Retinal pigment epithelial cell (primary cell): ENCODE data around the gene PCID2.

Experiments used
- DNase-seq: peaks from one replicate; pipeline ENCODE4 v3.0.0-alpha.2; 2010; ENCODE audit warnings: low read depth
- H3K4me3 ChIP-seq: 2 replicates; pipeline ENCODE4 v1.5.1; 2011; ENCODE audit warnings: mild to moderate bottlenecking, low read length, control low read depth, moderate library complexity
- TF ChIP-seq, protein P1 (sequence below): conservative IDR thresholded peaks from 2 replicates; pipeline ENCODE4 v1.5.1; 2011; ENCODE audit warnings: low read depth, low read length, control low read depth, inconsistent platforms

PCID2 gene

GRCh38 chr13:113140677-113141600 lies 67.5 kb downstream of the PCID2 start:
- no peak for DNase-seq
- no peak overlapping the region for H3K4me3 ChIP-seq
- TF ChIP-seq, protein P1, sequence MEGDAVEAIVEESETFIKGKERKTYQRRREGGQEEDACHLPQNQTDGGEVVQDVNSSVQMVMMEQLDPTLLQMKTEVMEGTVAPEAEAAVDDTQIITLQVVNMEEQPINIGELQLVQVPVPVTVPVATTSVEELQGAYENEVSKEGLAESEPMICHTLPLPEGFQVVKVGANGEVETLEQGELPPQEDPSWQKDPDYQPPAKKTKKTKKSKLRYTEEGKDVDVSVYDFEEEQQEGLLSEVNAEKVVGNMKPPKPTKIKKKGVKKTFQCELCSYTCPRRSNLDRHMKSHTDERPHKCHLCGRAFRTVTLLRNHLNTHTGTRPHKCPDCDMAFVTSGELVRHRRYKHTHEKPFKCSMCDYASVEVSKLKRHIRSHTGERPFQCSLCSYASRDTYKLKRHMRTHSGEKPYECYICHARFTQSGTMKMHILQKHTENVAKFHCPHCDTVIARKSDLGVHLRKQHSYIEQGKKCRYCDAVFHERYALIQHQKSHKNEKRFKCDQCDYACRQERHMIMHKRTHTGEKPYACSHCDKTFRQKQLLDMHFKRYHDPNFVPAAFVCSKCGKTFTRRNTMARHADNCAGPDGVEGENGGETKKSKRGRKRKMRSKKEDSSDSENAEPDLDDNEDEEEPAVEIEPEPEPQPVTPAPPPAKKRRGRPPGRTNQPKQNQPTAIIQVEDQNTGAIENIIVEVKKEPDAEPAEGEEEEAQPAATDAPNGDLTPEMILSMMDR, result no peak

GRCh38 chr13:113139577-113139976 lies 68.9 kb downstream of the PCID2 start:
- DNase-seq, result no peak
- H3K4me3 ChIP-seq, result no peak overlapping the region
- TF ChIP-seq, protein P1, result no peak

GRCh38 chr13:113138792-113139551 lies 69.5 kb downstream of the PCID2 start:
- H3K4me3 ChIP-seq, result no peak overlapping the region
- TF ChIP-seq, protein P1, result no peak
- no peak for DNase-seq

DNA sequence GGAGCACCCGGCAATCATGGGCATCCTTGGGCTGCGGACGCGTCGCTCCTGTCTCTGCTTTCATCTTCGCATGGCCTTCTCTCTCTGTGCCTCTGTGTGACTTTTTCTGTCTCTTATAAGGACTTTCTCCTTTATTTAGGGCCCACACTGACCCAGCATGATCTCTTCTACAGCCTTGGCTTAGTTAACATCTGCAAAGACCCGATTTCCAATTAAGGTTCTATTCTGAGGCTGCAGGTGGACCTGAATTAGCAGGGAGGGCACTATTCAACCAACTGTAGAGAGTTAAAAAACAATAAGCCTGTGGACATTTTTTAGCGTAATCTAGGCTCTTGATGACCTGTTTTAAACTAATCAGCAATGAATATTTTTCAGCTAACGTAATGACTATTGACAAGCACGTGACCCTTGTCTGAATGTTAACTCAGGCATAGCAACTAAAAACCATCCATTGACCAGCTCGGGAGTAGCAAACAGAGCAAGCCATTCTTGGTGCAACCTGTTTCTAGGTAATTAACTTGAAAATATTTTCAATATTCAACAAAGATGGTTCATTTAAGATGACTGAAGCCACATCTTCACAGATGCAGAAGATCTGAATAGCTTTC lies 70.7 kb downstream of the PCID2 start:
- H3K4me3 ChIP-seq, result no peak overlapping the region
- TF ChIP-seq, protein P1, result no peak
- no peak for DNase-seq

DNA sequence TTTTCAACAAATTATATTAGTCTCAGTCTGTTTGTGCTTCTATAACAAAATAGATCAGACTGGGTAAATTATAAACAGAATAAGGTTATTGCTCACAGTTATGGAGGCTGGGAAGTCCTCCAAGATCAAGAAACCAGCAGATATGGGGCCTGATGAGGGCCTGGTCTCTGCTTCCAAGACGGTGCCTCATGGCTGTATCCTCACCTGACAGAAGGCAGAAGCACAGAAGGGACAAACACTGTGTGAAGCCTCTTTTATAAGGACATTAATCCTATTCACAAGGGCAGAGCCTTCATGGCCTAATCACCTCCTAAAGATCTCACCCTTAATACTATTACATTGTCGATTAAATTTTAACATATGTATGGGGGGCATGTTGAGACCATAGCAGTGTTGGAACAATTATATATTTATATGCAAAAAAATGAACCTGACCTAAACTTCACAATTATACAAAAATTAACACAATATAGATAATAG lies 73.1 kb downstream of the PCID2 start:
- no peak overlapping the region for H3K4me3 ChIP-seq

DNA sequence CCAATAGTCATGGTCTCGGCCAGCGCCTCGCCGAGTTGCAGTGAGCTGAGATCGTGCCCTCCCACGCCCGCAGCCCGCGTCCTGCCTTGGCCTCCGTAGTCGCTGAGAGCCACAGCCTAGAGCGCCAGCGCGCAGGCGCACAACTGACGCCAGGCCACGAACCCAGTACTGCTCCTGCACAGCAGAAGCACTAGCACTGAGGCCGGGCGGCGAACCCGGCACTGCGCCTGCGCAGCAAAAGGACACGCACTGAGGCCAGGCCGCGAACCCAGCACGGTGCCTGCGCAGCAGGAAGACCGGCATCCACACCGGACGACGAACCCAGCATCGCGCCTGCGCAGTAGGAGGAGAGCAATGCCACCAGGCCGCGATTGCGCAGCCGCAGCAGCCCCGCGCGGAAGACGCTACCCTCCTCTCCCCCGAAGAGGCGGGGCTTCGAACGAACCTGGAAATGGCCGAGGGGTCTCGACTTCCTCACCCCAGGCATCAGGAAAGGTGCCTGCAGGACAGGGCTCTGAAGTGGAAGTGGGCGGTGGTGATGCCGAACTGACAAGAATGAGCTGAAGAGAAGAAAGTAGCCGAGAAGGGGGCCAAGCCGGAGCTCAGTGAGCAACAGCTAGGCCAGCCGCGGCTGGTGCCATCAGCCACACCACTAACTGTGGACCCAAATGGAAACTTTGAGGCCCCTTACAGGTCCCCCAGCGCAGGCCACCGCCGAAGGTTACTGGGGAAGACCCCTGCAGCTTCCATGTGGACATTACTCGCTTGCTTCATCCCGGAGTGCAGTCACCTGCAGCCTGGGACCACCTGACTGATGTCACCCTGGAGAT lies 78.3 kb downstream of the PCID2 start:
- TF ChIP-seq, protein P1, result no peak
- DNase-seq, result no peak
- no peak overlapping the region for H3K4me3 ChIP-seq

More for the DNA sequence above, 73.1 kb downstream of the PCID2 start:
- TF ChIP-seq, protein P1, result no peak
- no peak for DNase-seq
